ENCODE measurements around the gene PPP1R13B. TPM values are rescaled to one million over a fixed set of nuclear protein-coding genes. Genes with fewer than 3 reads are reported as not detected.

The PPP1R13B gene
- total RNA-seq, 1 experiment from 2014 or later: 26.5 TPM

DNA sequence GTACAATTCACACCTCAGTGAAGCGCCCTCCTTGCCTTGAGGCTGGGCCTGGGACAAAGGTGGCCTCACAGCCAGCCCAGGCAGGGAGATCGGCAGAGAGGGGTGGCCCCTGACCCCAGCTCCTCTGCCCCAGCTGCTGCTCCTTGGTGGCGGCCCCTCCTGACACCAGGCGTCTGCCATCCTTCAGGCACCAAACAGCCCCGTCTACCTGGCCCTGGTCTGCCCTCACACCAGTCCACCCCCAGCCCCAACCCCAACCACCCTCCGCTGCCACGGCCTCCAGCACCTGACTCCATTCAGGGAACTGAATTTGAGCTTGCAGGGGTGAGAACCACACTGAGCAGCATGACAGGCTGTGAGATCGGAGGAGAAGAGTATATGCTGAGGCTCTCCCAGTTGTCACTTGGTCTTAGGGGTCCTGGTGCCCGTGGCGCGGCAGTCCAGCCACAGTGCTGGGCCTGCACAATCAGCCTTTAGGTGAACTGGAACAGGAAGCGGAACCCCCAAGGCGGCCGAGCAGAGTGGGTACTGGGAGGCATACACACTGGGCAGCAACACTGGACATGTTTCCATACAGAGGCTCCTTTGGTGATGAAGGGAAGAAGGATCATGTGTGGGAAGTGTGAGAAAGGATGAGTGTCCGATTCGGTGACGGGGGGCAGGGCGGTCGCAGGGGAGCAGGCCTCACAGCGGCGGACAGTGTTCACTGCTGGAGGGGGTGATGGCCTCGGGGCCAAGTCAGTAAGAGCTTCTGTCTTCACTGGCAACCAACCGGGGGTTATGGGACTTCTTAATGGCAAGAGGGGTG lies 113.1 kb downstream of the PPP1R13B start:
- Histone ChIP-seq H3K27ac (no peak overlapping the region), H3K36me3 (ENCODE audit: low read depth) (peaks cover 9% of the 10 kb centered on the region; the same call in 1 of the 2 replicates), H3K27me3 (ENCODE audit: insufficient read depth, low read depth) (no peaks in the 10 kb centered on the region), H3F3A (ENCODE audit: insufficient read depth, low read depth) (peaks cover 23% of the 10 kb centered on the region; the same call in 1 of the 2 replicates), H4K20me1 (ENCODE audit: insufficient read depth) (peaks cover 15% of the 10 kb centered on the region; the same call in 1 of the 2 replicates), H3K9me3 (ENCODE audit: insufficient read depth, low read depth) (no peaks in the 10 kb centered on the region), H2AFZ (no peak overlapping the region), H3K4me3 (no peak overlapping the region), H3K4me2 (no peak overlapping the region), H3K4me1 (replicated peaks; ENCODE audit: insufficient read depth) (peaks cover 15% of the 10 kb centered on the region), H3K9me2 (ENCODE audit: insufficient read depth) (no peaks in the 10 kb centered on the region), H3K79me2 (ENCODE audit: low read depth) (no peaks in the 10 kb centered on the region)
- ChIA-PET POLR2A (ENCODE audit: unreplicated experiment) (no interaction called here), CTCF (no interaction called here)
- no peak for TF ChIP-seq EZH2 (IDR thresholded peaks at IDR 0.05; ENCODE audit: low read depth)
- TF ChIP-seq, protein P1, sequence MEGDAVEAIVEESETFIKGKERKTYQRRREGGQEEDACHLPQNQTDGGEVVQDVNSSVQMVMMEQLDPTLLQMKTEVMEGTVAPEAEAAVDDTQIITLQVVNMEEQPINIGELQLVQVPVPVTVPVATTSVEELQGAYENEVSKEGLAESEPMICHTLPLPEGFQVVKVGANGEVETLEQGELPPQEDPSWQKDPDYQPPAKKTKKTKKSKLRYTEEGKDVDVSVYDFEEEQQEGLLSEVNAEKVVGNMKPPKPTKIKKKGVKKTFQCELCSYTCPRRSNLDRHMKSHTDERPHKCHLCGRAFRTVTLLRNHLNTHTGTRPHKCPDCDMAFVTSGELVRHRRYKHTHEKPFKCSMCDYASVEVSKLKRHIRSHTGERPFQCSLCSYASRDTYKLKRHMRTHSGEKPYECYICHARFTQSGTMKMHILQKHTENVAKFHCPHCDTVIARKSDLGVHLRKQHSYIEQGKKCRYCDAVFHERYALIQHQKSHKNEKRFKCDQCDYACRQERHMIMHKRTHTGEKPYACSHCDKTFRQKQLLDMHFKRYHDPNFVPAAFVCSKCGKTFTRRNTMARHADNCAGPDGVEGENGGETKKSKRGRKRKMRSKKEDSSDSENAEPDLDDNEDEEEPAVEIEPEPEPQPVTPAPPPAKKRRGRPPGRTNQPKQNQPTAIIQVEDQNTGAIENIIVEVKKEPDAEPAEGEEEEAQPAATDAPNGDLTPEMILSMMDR (conservative IDR thresholded peaks at IDR 0.05): no peak
- DNase-seq: no peak
- no TSS peak for BruUV-seq (replicated peaks)
- intact Hi-C loops (cut with micrococcal nuclease; ENCODE audit: unreplicated experiment): no loop called here

DNA sequence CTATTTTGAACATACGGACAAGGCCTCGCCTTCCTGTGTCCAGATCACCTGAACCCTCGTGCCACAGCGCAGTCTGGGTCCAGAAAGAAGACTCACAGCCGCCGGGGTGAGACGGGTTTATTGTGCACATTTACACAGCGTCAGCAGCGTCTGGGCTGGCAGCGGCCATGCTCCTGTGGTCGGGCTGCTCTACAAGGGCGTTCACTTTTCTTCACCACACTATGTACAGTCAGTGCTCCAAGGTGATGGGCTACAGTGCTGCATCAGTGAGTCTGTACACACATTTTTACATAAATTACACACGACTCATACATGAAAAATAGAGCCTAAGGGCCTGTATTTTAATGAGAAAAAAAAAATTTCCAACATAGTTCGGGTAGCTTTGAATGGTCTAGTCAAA lies 113.7 kb downstream of the PPP1R13B start:
- H3K4me3 ChIP-seq: no peak overlapping the region
- peaks cover 23% of the 10 kb centered on the region; the same call in 1 of the 2 replicates for H3F3A ChIP-seq (ENCODE audit: insufficient read depth, low read depth)
- H3K4me2 ChIP-seq: no peak overlapping the region
- H4K20me1 ChIP-seq (ENCODE audit: insufficient read depth): peaks cover 15% of the 10 kb centered on the region; the same call in 1 of the 2 replicates
- no peaks in the 10 kb centered on the region for H3K9me3 ChIP-seq (ENCODE audit: insufficient read depth, low read depth)
- peak in 1 of 2 experiments; percentile 69 for DNase-seq
- no peak overlapping the region for H3K27ac ChIP-seq
- CTCF ChIA-PET: interaction anchor here (0.6 kb wide), 2 partner anchors 43 to 212 kb away, joined by 3 to 6 read pairs; no protein-coding TSS in a partner anchor
- H3K4me1 ChIP-seq (replicated peaks; ENCODE audit: insufficient read depth): peaks cover 15% of the 10 kb centered on the region
- H3K27me3 ChIP-seq (ENCODE audit: insufficient read depth, low read depth): no peaks in the 10 kb centered on the region
- peaks cover 14% of the 10 kb centered on the region; the same call in 1 of the 2 replicates for H3K36me3 ChIP-seq (ENCODE audit: low read depth)
- H3K9me2 ChIP-seq (ENCODE audit: insufficient read depth): no peaks in the 10 kb centered on the region
- intact Hi-C loops (cut with micrococcal nuclease; ENCODE audit: unreplicated experiment): no loop called here
- no peak overlapping the region for H2AFZ ChIP-seq
- TF ChIP-seq EZH2 (IDR thresholded peaks at IDR 0.05; ENCODE audit: low read depth): no peak
- TF ChIP-seq, protein P1 (conservative IDR thresholded peaks at IDR 0.05): no peak
- no peaks in the 10 kb centered on the region for H3K79me2 ChIP-seq (ENCODE audit: low read depth)
- POLR2A ChIA-PET (ENCODE audit: unreplicated experiment): no interaction called here
- BruUV-seq (replicated peaks): no TSS peak

DNA sequence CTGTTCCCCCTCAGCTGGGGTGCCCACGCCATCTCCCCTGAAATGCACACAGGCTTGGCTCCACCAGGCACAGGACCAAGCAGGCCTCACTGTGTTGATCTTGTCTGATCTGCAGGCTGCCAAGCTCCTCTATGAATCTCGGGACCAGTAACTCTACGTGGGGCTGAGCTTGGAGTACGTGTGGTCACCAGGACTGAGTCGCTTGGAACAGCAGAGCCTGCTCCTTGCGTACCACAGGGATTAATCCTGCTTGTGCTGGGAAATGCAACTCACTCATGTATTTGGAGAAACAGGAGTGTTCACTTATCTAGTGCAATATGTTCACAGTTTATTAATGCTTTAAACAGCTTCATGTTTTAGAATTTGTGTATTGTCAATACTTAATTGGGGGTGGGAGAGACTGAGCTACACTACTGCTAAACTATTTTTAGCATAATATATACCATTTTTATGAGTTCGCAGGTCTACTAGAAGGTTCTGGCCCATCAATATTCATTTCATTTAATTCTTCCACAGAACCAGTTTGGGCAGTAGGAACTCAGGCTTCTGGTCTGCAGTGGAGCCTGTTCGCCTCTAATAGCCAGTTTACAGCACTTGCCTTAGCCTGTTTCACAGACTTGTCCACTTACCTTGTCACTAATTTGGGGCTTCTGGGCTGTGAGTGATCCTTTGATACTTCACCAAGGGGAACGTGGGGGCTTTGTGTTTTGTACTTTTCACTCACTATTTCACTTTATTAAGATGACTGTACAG lies 114.3 kb downstream of the PPP1R13B start:
- intact Hi-C loops (cut with micrococcal nuclease; ENCODE audit: unreplicated experiment): no loop called here
- POLR2A ChIA-PET (ENCODE audit: unreplicated experiment): interaction anchor here (0.6 to 0.8 kb wide), 2 partner anchors 109 to 147 kb away, joined by 3 to 4 read pairs; no protein-coding TSS in a partner anchor

More for the DNA sequence above, 114.3 kb downstream of the PPP1R13B start:
- Histone ChIP-seq H3K9me2 (ENCODE audit: insufficient read depth) (no peaks in the 10 kb centered on the region), H3K4me1 (replicated peaks; ENCODE audit: insufficient read depth) (peaks cover 15% of the 10 kb centered on the region), H3K4me2 (no peak overlapping the region), H3K27me3 (ENCODE audit: insufficient read depth, low read depth) (no peaks in the 10 kb centered on the region), H3K79me2 (ENCODE audit: low read depth) (no peaks in the 10 kb centered on the region), H3K27ac (no peak overlapping the region), H2AFZ (no peak overlapping the region), H3F3A (ENCODE audit: insufficient read depth, low read depth) (peaks cover 23% of the 10 kb centered on the region; the same call in 1 of the 2 replicates), H3K4me3 (no peak overlapping the region), H3K9me3 (ENCODE audit: insufficient read depth, low read depth) (no peaks in the 10 kb centered on the region), H3K36me3 (ENCODE audit: low read depth) (peaks cover 14% of the 10 kb centered on the region; the same call in 1 of the 2 replicates), H4K20me1 (ENCODE audit: insufficient read depth) (peaks cover 15% of the 10 kb centered on the region)
- TF ChIP-seq, protein P1 (conservative IDR thresholded peaks at IDR 0.05): no peak
- TF ChIP-seq EZH2 (IDR thresholded peaks at IDR 0.05; ENCODE audit: low read depth): no peak
- CTCF ChIA-PET: interaction anchor here (0.6 to 0.7 kb wide), 3 partner anchors 42 to 1036 kb away, joined by 3 to 6 read pairs (median 4); no protein-coding TSS in a partner anchor
- no peak for DNase-seq
- BruUV-seq (replicated peaks): no TSS peak

Measured in PC-9 (cell line).